Measurements from ENCODE around the gene PNKD. TPM values are rescaled to one million over a fixed set of nuclear protein-coding genes. Genes with fewer than 3 reads are reported as not detected.

Gene PNKD
- total RNA-seq, 1 experiment from 2014 or later: 61.3 TPM

DNA sequence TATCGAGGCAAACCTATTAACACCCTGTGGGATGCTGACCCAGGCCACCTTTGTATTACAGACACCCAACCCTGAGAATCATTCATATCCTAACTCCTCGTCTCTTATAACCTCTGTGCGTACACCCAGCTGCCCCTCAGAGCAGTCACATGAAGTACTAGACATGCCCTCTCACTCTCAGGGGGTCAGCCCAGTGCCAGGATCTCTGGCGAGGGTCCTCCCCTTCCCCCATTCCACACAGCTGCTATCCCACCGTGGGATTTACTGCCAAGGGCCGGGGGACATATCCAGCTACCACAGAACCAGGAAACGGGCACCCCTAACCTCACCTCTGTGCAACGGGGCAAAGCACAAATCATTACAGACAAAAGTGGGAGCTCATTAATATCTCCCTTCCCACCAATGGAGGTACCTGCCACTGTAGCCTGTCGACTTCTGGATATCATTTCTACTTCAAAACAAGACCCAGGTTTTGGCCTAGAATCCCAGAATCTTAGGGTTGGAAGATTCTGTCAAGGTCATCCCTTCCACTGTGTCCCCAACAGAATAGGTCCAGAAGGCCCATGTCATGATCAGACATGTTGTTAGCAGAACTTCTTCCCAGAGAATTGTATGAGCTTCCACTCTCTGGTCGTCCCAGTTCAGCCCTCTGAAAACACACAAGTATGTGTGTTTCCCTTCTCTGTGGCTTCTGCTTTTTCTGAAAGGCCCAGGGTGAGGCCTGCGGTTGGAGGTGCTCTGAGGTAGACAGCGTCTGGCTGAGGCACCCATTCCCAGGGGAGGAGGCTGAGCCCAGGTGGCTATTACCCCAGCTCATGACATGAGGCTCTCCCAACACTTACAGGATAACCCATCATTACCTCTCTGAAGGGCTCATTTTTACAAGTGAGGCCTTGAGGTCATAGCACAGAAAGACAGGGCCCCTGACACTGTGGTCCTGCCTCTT is 20.3 kb downstream of the PNKD start:
- Histone ChIP-seq H3K36me3 (replicated peaks; ENCODE audit: control insufficient read depth, insufficient read depth, low read length) (no peaks in the 10 kb centered on the region), H3K4me3 (ENCODE audit: insufficient read depth, low read depth, low read length) (no peak overlapping the region), H3K27me3 (ENCODE audit: control insufficient read depth, insufficient read depth, low read length) (peaks cover 2% of the 10 kb centered on the region; the same call in 1 of the 2 replicates)
- no peak for DNase-seq

DNA sequence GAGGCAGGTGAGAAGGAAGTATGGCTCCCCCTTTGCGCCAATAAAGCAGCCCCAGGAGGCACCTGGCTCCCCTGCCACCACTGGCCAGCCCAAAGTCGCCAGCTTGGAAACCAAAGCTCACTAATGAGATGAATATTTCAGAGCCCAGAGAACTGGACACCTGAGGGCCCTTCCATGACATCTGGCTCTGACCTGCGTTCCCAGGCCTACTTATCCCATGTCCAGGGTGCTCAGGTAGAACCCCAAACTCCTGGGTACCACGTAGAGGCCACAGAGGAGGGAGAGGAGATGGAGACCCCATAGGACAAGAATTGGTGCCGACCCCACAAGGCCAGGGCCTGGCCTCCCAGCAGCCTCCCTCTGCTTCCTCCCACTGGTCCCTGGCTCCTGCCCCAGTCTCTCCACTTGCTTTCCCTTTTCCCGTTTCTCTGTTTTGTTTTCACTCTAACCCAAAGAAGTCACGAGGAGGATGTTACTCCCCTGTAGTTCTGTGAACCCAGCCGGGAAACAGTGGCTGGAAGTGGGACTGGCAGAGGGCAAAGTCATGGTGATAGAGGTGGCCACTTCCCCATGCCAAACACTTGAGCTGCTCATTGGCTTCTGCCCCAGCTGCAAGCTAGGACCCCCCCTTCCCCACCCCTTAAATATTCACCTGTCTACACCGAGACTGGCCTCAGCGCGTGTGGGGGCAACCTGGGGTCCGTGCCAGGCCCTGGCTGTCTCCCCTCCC is 21.2 kb downstream of the PNKD start:
- H3K36me3 ChIP-seq (replicated peaks; ENCODE audit: control insufficient read depth, insufficient read depth, low read length): no peaks in the 10 kb centered on the region
- H3K27me3 ChIP-seq (ENCODE audit: control insufficient read depth, insufficient read depth, low read length): peaks cover 2% of the 10 kb centered on the region; the same call in 1 of the 2 replicates
- no peak for DNase-seq
- H3K4me3 ChIP-seq (ENCODE audit: insufficient read depth, low read depth, low read length): peak overlapping the region; percentile 68

DNA sequence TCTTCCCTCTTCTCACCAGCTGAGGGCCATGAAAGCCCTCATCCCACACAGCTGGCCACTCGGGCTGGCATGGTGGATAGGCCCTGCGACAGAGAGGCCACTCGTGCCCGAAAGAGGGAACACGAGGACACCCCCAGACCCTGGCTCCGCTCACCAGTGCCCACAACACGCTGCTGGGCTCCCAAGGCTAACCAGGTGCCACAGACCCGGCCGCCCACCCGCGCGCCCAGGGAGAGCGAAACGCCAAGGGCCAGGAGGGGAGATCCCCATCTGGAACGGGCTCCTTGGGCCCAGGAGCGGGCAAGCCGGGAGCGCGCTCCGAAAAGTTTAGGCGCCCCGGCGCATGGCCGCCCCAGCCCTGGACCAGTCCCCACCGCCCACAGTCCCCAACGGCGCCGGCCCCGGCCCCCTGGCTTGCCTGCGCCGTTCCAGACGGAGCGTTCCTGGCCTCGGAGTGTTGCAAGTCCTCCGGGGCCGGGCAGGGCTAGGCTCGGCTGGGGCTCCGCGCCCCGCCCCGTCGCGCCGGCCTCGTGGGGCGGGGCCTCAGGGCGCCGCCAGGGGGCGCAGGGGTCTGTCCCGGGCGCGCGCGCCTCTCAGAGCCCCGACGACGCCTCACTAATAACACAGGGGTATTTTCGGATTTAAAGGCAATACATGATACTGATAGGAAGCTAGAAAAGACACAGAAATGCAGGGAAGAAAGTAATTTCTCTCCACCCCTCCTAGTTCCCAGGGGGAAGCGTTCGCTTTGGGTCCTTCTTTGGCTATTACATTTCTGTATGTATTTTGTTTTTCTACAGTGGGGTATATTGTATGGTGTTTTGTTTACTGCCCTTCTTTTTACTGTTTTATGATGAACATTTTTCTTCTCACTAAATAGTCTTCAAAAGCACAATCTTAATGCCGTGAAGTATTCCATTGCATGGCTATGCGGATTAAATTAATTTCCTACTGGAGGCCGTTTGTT is 22.0 kb downstream of the PNKD start, which contains the start of gene TMBIM1:
Gene TMBIM1 (minus strand): TSS at position 456 of the 967 bp plus-strand sequence. CDS start 10,362 bp downstream, outside the sequence.
- peak; percentile 99 for DNase-seq
- Histone ChIP-seq H3K4me3 (ENCODE audit: insufficient read depth, low read depth, low read length) (peak within 1 kb of the TSS; percentile 68), H3K36me3 (replicated peaks; ENCODE audit: control insufficient read depth, insufficient read depth, low read length) (no peaks in the 10 kb centered on the region)

DNA sequence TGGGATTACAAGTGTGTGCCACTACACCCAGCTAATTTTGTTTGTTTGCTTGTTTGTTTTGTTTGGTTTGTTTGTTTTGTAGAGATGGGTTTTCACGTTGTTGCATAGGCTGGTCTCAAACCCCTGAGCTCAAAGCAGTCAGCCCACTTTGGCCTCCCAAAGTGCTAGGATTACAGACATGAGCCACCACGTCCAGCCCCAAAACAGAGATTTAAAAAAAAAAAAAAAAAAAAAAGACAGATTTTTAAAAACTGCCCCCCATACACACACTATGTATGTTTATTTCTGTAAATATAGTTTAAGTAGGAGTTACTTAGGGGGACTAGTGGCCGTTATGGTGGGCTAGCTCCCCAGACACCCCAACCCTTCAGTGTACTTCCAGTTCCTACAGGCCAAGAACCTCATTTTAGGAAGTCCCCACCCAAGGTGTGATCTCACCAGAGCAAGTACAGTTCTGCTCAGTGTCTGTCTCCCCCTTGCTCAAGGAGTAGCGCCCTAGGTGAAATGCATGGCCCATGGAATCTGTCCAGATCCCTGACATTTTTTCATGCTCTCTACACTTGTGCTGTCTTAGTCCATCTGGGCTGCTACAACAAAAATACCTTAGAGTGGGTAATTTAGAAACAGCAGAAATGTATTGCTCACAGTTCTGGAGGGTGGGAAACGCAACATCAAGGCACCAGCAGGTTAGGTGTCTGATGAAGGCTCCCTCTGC is 23.6 kb downstream of the PNKD start:
- Histone ChIP-seq H3K27me3 (ENCODE audit: control insufficient read depth, insufficient read depth, low read length) (peaks cover 2% of the 10 kb centered on the region; the same call in 1 of the 2 replicates), H3K4me3 (ENCODE audit: insufficient read depth, low read depth, low read length) (no peak overlapping the region), H3K36me3 (replicated peaks; ENCODE audit: control insufficient read depth, insufficient read depth, low read length) (no peaks in the 10 kb centered on the region)
- no peak for DNase-seq

More for the DNA sequence above, 22.0 kb downstream of the PNKD start, which contains the start of gene TMBIM1:
- H3K27me3 ChIP-seq (ENCODE audit: control insufficient read depth, insufficient read depth, low read length): peaks cover 2% of the 10 kb centered on the region; the same call in 1 of the 2 replicates

DNA sequence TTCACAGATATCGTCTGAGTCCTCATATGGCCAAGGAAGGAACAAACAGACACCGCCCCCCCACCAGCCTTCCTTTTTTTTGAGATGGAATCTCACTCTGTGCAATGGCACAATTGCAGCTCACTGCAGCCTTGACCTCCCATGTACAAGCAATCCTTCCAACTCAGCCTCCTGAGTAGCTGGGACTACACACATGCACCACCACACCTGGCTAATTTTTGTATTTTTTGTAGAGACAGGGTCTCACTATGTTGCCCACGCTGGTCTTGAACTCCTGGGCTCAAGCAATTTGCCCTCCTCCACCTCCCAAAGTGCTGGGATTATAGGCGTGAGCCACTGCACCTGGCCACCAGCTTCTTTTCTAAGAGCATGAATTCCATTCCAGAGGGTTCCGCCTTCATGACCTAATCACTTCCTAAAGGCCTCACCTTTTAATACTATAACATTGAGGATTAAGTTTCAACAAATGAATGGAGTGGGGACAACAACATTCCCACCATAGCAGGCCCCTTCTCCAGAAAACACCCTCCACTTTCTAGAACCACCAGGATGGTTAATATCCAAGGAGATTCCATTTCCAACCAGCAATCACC is 24.2 kb downstream of the PNKD start:
- Histone ChIP-seq H3K27me3 (ENCODE audit: control insufficient read depth, insufficient read depth, low read length) (peaks cover 2% of the 10 kb centered on the region; the same call in 1 of the 2 replicates), H3K36me3 (replicated peaks; ENCODE audit: control insufficient read depth, insufficient read depth, low read length) (no peaks in the 10 kb centered on the region), H3K4me3 (ENCODE audit: insufficient read depth, low read depth, low read length) (no peak overlapping the region)
- DNase-seq: peak; percentile 3

DNA sequence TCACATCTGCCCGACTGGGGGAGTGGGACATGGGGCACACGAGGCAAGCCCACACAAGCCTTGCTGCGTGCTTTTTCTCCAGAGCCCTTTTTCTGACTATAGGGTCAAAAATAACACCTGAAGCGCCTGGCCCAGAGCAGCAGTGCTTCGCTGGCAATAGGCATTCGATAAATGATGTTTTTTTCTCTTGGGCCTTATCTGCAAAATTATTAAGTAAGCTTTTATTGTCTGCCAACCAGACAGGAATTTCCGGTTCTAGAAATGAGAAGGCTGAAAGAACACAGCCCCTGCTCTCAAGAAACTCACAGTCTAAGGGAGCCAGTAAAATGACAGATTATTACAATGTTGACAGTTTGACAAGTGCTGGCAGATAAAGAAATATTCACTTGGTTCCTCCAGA is 24.7 kb downstream of the PNKD start:
- no peak overlapping the region for H3K4me3 ChIP-seq (ENCODE audit: insufficient read depth, low read depth, low read length)
- DNase-seq: peak; percentile 22
- peaks cover 2% of the 10 kb centered on the region; the same call in 1 of the 2 replicates for H3K27me3 ChIP-seq (ENCODE audit: control insufficient read depth, insufficient read depth, low read length)
- H3K36me3 ChIP-seq (replicated peaks; ENCODE audit: control insufficient read depth, insufficient read depth, low read length): no peaks in the 10 kb centered on the region

DNA sequence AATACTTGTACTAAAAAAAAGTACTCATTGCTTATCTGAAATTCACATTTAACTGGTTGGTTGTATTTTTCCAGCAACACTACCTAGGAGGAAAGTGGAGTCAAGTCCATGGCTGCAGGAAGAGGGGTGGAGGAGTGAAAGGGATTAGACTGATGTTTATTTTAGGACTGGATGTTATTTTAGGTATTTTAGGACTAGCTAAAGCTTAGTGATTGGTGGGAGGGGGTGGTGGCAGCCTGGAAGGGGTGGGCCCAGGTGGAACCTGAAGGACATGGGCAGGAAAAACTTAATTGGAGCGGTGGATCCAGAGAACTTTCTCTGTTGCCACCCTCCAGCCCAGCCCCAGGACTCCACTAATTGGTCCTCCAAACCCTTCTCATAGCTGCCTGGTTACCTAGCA is 25.9 kb downstream of the PNKD start:
- H3K27me3 ChIP-seq (ENCODE audit: control insufficient read depth, insufficient read depth, low read length): peaks cover 2% of the 10 kb centered on the region; the same call in 1 of the 2 replicates
- H3K36me3 ChIP-seq (replicated peaks; ENCODE audit: control insufficient read depth, insufficient read depth, low read length): no peaks in the 10 kb centered on the region
- H3K4me3 ChIP-seq (ENCODE audit: insufficient read depth, low read depth, low read length): no peak overlapping the region
- no peak for DNase-seq

DNA sequence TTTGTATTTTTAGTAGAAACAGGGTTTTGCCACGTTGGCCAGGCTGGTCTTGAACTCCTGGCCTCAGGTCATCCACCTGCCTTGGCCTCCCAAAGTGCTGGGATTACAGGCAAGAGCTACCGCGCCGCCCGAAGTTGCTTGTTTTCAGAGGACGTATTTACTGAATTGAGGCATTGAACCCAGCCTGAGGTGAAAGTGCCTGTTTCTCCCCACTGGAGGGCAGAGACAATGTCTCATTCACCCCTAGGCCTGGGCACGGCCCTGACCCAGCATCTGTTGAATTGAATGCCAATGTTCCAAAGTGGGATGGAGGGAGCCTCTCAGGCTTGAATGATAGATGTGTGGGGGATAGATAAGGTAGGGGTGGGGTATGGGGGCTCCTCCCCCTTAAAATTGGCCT is 26.5 kb downstream of the PNKD start:
- Histone ChIP-seq H3K36me3 (replicated peaks; ENCODE audit: control insufficient read depth, insufficient read depth, low read length) (no peaks in the 10 kb centered on the region), H3K27me3 (ENCODE audit: control insufficient read depth, insufficient read depth, low read length) (no peaks in the 10 kb centered on the region), H3K4me3 (ENCODE audit: insufficient read depth, low read depth, low read length) (no peak overlapping the region)
- DNase-seq: no peak

DNA sequence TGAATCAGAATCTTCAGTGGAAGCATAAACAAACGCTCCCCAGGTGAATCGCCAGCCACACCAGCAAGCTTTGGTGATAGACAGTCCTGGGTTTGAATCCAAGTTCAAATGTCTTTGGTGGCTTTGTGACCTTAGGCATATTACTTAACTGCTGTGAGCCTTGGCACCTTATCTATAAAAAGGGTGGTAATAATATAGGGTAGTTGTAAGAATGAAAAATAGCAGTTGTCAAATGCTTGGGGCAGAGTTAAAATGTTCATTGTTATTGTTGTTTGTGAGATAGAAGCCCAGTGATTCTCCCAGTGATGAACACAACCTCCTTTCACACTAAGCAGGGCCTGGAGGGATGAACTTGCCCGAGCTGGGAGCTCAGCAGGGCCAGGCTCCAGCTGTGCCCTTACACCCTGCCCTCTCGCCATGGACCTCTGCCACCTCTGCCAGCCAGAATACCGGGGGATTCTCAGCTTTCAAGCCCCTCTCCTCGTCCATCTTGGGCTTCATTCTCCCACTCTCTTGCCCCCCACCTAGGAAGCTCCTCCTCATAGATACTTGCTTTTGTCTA is 28.1 kb downstream of the PNKD start:
- Histone ChIP-seq H3K4me3 (ENCODE audit: insufficient read depth, low read depth, low read length) (no peak overlapping the region), H3K27me3 (ENCODE audit: control insufficient read depth, insufficient read depth, low read length) (no peaks in the 10 kb centered on the region), H3K36me3 (replicated peaks; ENCODE audit: control insufficient read depth, insufficient read depth, low read length) (no peaks in the 10 kb centered on the region)
- no peak for DNase-seq

DNA sequence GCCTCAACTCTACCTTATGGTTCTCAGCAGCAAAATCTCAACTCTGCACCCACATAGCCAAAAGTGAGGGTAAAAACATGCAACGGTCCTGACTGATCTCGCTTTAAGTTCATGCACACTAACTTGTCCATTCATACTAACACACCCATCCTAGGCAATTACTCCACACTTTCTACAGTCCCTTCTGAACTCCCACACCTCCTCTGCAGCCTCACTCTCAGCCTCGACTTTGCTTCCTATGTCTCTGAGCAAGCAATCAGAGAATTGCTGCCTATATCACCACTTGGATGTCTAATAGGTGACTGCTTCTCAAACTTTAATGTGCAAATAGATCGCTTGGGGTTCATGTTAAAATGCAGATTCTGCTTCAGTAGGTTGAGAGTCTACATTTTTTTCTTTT is 29.8 kb downstream of the PNKD start:
- H3K27me3 ChIP-seq (ENCODE audit: control insufficient read depth, insufficient read depth, low read length): no peaks in the 10 kb centered on the region
- no peaks in the 10 kb centered on the region for H3K36me3 ChIP-seq (replicated peaks; ENCODE audit: control insufficient read depth, insufficient read depth, low read length)
- H3K4me3 ChIP-seq (ENCODE audit: insufficient read depth, low read depth, low read length): no peak overlapping the region
- DNase-seq: no peak

DNA sequence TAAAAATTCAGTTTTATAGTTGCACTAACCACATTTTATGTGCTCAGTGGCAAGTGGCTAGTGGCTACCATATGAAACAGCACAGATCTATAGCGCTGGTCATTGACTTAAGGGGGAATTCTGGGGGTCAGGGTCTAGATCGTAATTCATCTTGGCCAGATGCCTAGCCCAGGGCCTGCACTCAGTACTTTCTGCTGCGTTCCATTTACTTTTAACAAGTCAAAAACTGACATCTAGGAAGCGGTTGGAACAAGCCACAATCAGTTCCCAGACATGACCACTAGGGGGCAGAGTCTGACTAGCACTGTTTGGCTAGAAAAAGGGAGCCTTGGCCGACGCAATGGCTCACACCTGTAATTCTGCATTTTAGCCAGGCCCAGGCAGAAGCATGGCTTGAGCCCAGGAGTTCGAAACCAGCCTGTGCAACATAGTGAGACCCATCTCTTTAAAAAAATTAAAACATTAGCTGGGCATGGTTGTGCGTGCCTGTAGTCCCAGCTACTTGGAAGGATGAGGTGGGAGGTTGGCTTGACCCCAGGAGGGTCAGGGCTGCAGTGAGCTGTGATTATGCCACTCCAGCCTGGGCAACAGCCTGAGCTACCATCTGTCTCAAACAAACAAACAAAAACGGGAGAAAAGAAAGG is 31.0 kb downstream of the PNKD start:
- Histone ChIP-seq H3K27me3 (ENCODE audit: control insufficient read depth, insufficient read depth, low read length) (no peaks in the 10 kb centered on the region), H3K4me3 (ENCODE audit: insufficient read depth, low read depth, low read length) (no peak overlapping the region), H3K36me3 (replicated peaks; ENCODE audit: control insufficient read depth, insufficient read depth, low read length) (no peaks in the 10 kb centered on the region)
- peak; percentile 72 for DNase-seq

DNA sequence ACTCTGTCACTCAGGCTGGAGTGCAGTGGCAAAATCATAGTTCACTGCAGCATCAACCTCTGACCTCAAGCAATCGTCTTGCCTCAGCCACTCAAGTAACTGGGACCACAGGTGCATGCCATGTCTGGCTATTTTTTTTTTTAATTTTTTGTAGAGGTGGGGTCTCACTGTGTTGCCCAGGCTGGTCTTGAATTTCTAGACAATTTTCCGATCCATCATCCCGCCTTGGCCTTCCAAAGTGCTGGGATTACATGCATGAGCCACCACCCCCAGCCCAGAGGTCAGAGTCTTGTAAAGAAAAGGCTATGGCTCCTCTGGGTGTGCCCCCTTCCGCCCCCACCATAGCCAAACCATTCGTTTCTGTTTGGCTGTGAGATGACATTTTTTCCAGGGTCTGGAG is 35.1 kb downstream of the PNKD start:
- no peak overlapping the region for H3K4me3 ChIP-seq (ENCODE audit: insufficient read depth, low read depth, low read length)
- H3K27me3 ChIP-seq (ENCODE audit: control insufficient read depth, insufficient read depth, low read length): no peaks in the 10 kb centered on the region
- DNase-seq: no peak
- H3K36me3 ChIP-seq (replicated peaks; ENCODE audit: control insufficient read depth, insufficient read depth, low read length): no peaks in the 10 kb centered on the region
